ENCODE data around the gene ARHGAP1. TPM values are rescaled to one million over a fixed set of nuclear protein-coding genes. Genes with fewer than 3 reads are reported as not detected.
A peak's percentile ranks its signal among the peaks of the same experiment; 100 is the strongest.

ARHGAP1 gene
- total and polyA plus RNA-seq, 2 of the 4 experiments (the other 2 are of a cell fraction): 46.6 to 78.8 TPM

DNA sequence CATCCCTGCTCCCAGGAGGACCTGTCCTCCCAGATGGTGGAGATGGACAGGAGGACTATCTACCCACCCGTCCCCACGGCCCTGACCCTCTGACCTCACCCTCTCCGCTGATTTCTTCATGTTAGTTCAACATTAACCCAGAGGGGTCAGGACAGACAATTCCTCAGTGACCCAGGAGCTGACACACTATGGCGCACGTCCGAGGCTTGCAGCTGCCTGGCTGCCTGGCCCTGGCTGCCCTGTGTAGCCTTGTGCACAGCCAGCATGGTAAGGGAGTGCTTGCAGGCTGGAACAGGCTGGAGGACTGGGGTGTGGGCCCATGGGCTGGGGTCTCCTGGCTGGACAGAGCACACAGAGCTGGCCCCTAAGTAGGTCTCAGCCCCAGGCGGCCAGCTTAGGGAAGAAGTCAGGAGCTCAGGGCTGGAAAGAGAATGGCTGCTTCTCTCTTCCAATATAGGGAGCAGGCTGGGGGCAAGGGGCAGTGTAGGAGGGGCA lies 18.7 kb upstream of the ARHGAP1 start, which contains the start of gene F2:
Gene F2 (plus strand): TSS at position 166 of the 495 bp plus-strand sequence. CDS start 23 bp downstream, at position 189.
- peak within 1 kb of the TSS; percentile 53 for H2AK5ac ChIP-seq (ENCODE audit: low read depth, low read length)
- H3K4me1 ChIP-seq (ENCODE audit: control insufficient read depth, insufficient read depth, low read length): peaks cover 11% of the 10 kb centered on the region
- H4K20me1 ChIP-seq (ENCODE audit: insufficient read depth, low read length): no peaks in the 10 kb centered on the region
- H2BK5ac ChIP-seq (ENCODE audit: low read depth, low read length, poor library complexity, severe bottlenecking): no peak within 1 kb of the TSS
- in situ Hi-C loops (cut with MboI; ENCODE audit: low sequenced_read_pairs): no loop called here
- peak within 1 kb of the TSS; percentile 19; the same call in 1 of the 3 replicates for H2BK15ac ChIP-seq (ENCODE audit: low read depth, low read length)
- H2AK9ac ChIP-seq (replicated peaks; ENCODE audit: low read depth, low read length, poor library complexity): peak within 1 kb of the TSS; percentile 69
- no peak within 1 kb of the TSS for H3K9ac ChIP-seq (ENCODE audit: low read depth, low read length)
- no peak within 1 kb of the TSS for H3K56ac ChIP-seq (ENCODE audit: extremely low read depth, insufficient read depth, low read length)
- H3K27ac ChIP-seq (ENCODE audit: insufficient read depth, low read length): no peak within 1 kb of the TSS
- H4K91ac ChIP-seq (ENCODE audit: insufficient read depth, low read depth, low read length): peak within 1 kb of the TSS; percentile 25; the same call in 1 of the 2 replicates
- H3K14ac ChIP-seq (replicated peaks; ENCODE audit: low read depth, low read length): peak within 1 kb of the TSS; percentile 85
- H4K5ac ChIP-seq (ENCODE audit: low read depth, low read length): peak within 1 kb of the TSS; percentile 98
- peak within 1 kb of the TSS; percentile 77 for H2BK120ac ChIP-seq (ENCODE audit: low read depth, low read length)
- H3K4ac ChIP-seq (ENCODE audit: low read depth, low read length): peak within 1 kb of the TSS; percentile 78
- no peak within 1 kb of the TSS for H3K4me3 ChIP-seq (ENCODE audit: insufficient read depth, low read depth, low read length)
- ChIA-PET POLR2A (ENCODE audit: unreplicated experiment) (no interaction called here), CTCF (no interaction called here)
- no peaks in the 10 kb centered on the region for H3K27me3 ChIP-seq (ENCODE audit: control insufficient read depth, insufficient read depth, low read length)
- H4K8ac ChIP-seq (ENCODE audit: low read depth in 2 of 2, low read length in 2 of 2): peak within 1 kb of the TSS; percentile 3 to 69; a peak in 2 of 4 replicates
- 40% methylated on average over 1 of the region's 7 CpGs; no CpG with 5 or more reads in 1 of the 2 experiments for WGBS, 2 experiments (ENCODE audit: extremely low coverage in 2 of 2, insufficient read length in 1 of 2)
- dilution Hi-C loops (cut with HindIII; ENCODE audit: low sequenced_read_pairs, unreplicated experiment): no loop called here
- peaks cover 14% of the 10 kb centered on the region for H3K9me1 ChIP-seq (ENCODE audit: insufficient read depth, low read length)
- TF ChIP-seq FOS (IDR thresholded peaks at IDR 0.05; ENCODE audit: low read depth, low read length): no peak
- no peak for TF ChIP-seq RFX5 (IDR thresholded peaks at IDR 0.05; ENCODE audit: low read depth, low read length)
- no peak for TF ChIP-seq BHLHE40 (IDR thresholded peaks at IDR 0.05; ENCODE audit: low read depth, low read length)
- no peak for TF ChIP-seq RCOR1 (IDR thresholded peaks at IDR 0.05; ENCODE audit: insufficient replicate concordance, low read length)
- TF ChIP-seq CTCF (conservative IDR thresholded peaks at IDR 0.05; ENCODE audit: low read depth, low read length): no peak
- DNase-seq: no peak
- H3K4me2 ChIP-seq (ENCODE audit: low read depth, low read length): no peak within 1 kb of the TSS
- H3K36me3 ChIP-seq (ENCODE audit: control insufficient read depth, insufficient read depth, low read length): no peaks in the 10 kb centered on the region
- no TSS peak for BruUV-seq (replicated peaks)
- H2AFZ ChIP-seq (replicated peaks; ENCODE audit: low read length, poor library complexity): peak within 1 kb of the TSS; percentile 87
- H3K23ac ChIP-seq (ENCODE audit: low read depth, low read length): peak within 1 kb of the TSS; percentile 65; the same call in 1 of the 2 replicates
- H3K79me1 ChIP-seq (ENCODE audit: low read depth in 1 of 2, low read length in 2 of 2): peaks cover 0 to 4% of the 10 kb centered on the region in 2 experiments; a peak in 2 of 4 replicates
- intact Hi-C loops (cut with micrococcal nuclease): no loop called here
- H3K9me3 ChIP-seq (ENCODE audit: control insufficient read depth, insufficient read depth, low read length): no peaks in the 10 kb centered on the region
- H3K18ac ChIP-seq (ENCODE audit: low read depth, low read length): peak within 1 kb of the TSS; percentile 76; the same call in 1 of the 2 replicates
- ATAC-seq (ENCODE audit: low read depth): no peak
- H2BK20ac ChIP-seq (ENCODE audit: low read depth, low read length): peak within 1 kb of the TSS; percentile 38
